Thyroid gland (tissue), 4 donors: ENCODE data around the gene MBD3L1. TPM values are rescaled to one million over a fixed set of nuclear protein-coding genes. Genes with fewer than 3 reads are reported as not detected.

Experiments used
- DNase-seq, 2 donors: peaks; one replicate each; pipeline ENCODE4 v3.0.0-alpha.2; 2019
- H3K27ac ChIP-seq, 3 donors: fragments of 200-600 bp; sonication (generic); 1 replicate in 2 of 3; 2 replicates in 1 of 3; pipeline ENCODE4 v1.5.1; 2016 to 2019; ENCODE audit warnings: mild to moderate bottlenecking in 1 of 3, moderate library complexity in 1 of 3
- H3K27me3 ChIP-seq: fragments of 200-600 bp; sonication (generic); one replicate; pipeline ENCODE4 v1.5.1; 2019
- H3K36me3 ChIP-seq, 2 donors: fragments of 200-600 bp; sonication (generic); one replicate each; pipeline ENCODE4 v1.5.1; 2016 to 2019
- H3K4me1 ChIP-seq, 2 donors: fragments of 200-600 bp; sonication (generic); one replicate each; pipeline ENCODE4 v1.5.1; 2017 to 2019
- H3K4me3 ChIP-seq, 3 donors: fragments of 200-600 bp; sonication (generic); replicated peaks in 1 of 3; 1 replicate in 2 of 3; 2 replicates in 1 of 3; pipeline ENCODE4 v1.5.1; 2016; ENCODE audit warnings: mild to moderate bottlenecking in 1 of 3
- H3K9me3 ChIP-seq: fragments of 200-600 bp; sonication (generic); one replicate; pipeline ENCODE4 v1.5.1; 2017
- CTCF ChIP-seq, 6 experiments: fragments of 200-600 bp in 3 of 6; fragments of 450-650 bp in 3 of 6; sonication (generic) in 3 of 6; IDR thresholded peaks; one replicate each; pipeline ENCODE4 v1.5.1; 2016 to 2019; ENCODE audit warnings: antibody characterized with exemption in 6 of 6, mild to moderate bottlenecking in 2 of 6, inconsistent platforms in 1 of 6, moderate library complexity in 1 of 6
- POLR2A ChIP-seq, 2 donors: fragments of 450-650 bp; IDR thresholded peaks; one replicate each; pipeline ENCODE4 v1.6.1; 2017; ENCODE audit warnings: antibody characterized with exemption in 2 of 2, mild to moderate bottlenecking in 2 of 2, moderate library complexity in 1 of 2
- WGBS, 2 donors: methylation state at CpG; one replicate each; pipeline ENCODE4 v1.1.5; 2017; 5-methylcytosine and 5-hydroxymethylcytosine counted together
- intact Hi-C: fragments of 100-400 bp; cut with DNase I; formaldehyde crosslinking; loops from one replicate; pipeline ENCODE4 v1.15.1; 2023
- total RNA-seq, 4 donors: library from RNA; depleted of rRNA; stranded (reverse); fragments of >200 nt; gene quantifications; one replicate each; pipeline ENCODE4 v1.2.3, GENCODE V29; 2016

MBD3L1 gene
- total RNA-seq, 4 donors from 2014 or later: not detected

- intact Hi-C loops: no loop called here
- Histone ChIP-seq H3K27ac (no peak overlapping the region), H3K4me3 (no peak overlapping the region), H3K4me1 (no peaks in the 10 kb centered on the region), H3K36me3 (peaks cover 88 to 91% of the 10 kb centered on the region in 2 donors), H3K27me3 (no peaks in the 10 kb centered on the region), H3K9me3 (peaks cover 10% of the 10 kb centered on the region)
- WGBS, 2 donors: 97% methylated on average over 3 of the region's 3 CpGs
- no peak for DNase-seq
- no peak for TF ChIP-seq POLR2A (IDR thresholded peaks at IDR 0.05)
- no peak for TF ChIP-seq CTCF (IDR thresholded peaks at IDR 0.05)
These were observed 18.0 kb upstream of the MBD3L1 start for GRCh38 chr19:8814176-8814575.

- Histone ChIP-seq H3K36me3 (peaks cover 97 to 98% of the 10 kb centered on the region in 2 donors), H3K4me3 (no peak overlapping the region), H3K4me1 (no peaks in the 10 kb centered on the region), H3K27ac (no peak overlapping the region), H3K27me3 (no peaks in the 10 kb centered on the region), H3K9me3 (peaks cover 5% of the 10 kb centered on the region)
- no peak for DNase-seq
- WGBS, 2 donors: 96 to 98% methylated on average over 2 of the region's 2 CpGs
- intact Hi-C loops: no loop called here
- TF ChIP-seq POLR2A (IDR thresholded peaks at IDR 0.05) (no peak), CTCF (IDR thresholded peaks at IDR 0.05) (no peak)
These were observed 16.4 kb upstream of the MBD3L1 start for GRCh38 chr19:8815780-8816179.

GRCh38 chr19:8820234-8820633 lies 11.9 kb upstream of the MBD3L1 start:
- no peaks in the 10 kb centered on the region for H3K9me3 ChIP-seq
- intact Hi-C loops: no loop called here
- no peak overlapping the region for H3K27ac ChIP-seq
- WGBS, 2 donors: 96 to 99% methylated on average over 3 of the region's 3 CpGs
- peaks cover 91 to 92% of the 10 kb centered on the region in 2 donors for H3K36me3 ChIP-seq
- no peak overlapping the region for H3K4me3 ChIP-seq
- H3K27me3 ChIP-seq: no peaks in the 10 kb centered on the region
- H3K4me1 ChIP-seq: no peaks in the 10 kb centered on the region
- DNase-seq: no peak
- TF ChIP-seq POLR2A (IDR thresholded peaks at IDR 0.05): no peak
- TF ChIP-seq CTCF (IDR thresholded peaks at IDR 0.05): no peak

- Histone ChIP-seq H3K27me3 (no peaks in the 10 kb centered on the region), H3K36me3 (peaks cover 75 to 76% of the 10 kb centered on the region in 2 donors), H3K4me3 (no peak overlapping the region), H3K4me1 (no peaks in the 10 kb centered on the region), H3K9me3 (no peaks in the 10 kb centered on the region), H3K27ac (no peak overlapping the region)
- 94 to 96% methylated on average over 5 of the region's 5 CpGs for whole genome bisulfite sequencing, 2 donors
- no peak for DNase-seq
- no peak for TF ChIP-seq CTCF (IDR thresholded peaks at IDR 0.05)
- TF ChIP-seq POLR2A (IDR thresholded peaks at IDR 0.05): no peak
- intact Hi-C loops: no loop called here
These were observed 10.4 kb upstream of the MBD3L1 start for GRCh38 chr19:8821748-8822241.

- DNase-seq: no peak
- Histone ChIP-seq H3K9me3 (no peaks in the 10 kb centered on the region), H3K27me3 (no peaks in the 10 kb centered on the region), H3K4me1 (peaks cover 3 to 5% of the 10 kb centered on the region in 2 donors), H3K27ac (no peak overlapping the region), H3K4me3 (no peak overlapping the region), H3K36me3 (peaks cover 31% of the 10 kb centered on the region in 2 donors)
- intact Hi-C loops: no loop called here
- TF ChIP-seq POLR2A (IDR thresholded peaks at IDR 0.05) (no peak), CTCF (IDR thresholded peaks at IDR 0.05) (no peak)
- 93 to 96% methylated on average over 5 of the region's 5 CpGs for WGBS, 2 donors
These were observed 5.8 kb upstream of the MBD3L1 start for GRCh38 chr19:8826371-8826770.
